Medulla oblongata (tissue), 1 donor: ENCODE results near the gene AMY2A.
"Not testable (repeated sequence)": the region's sequence is repeated elsewhere in the genome, so short reads cannot be mapped to it uniquely, and the experiment has no call there.

ENCODE experiments used
- DNase-seq: peaks from one replicate; pipeline ENCODE4 v3.0.0-alpha.2; 2015; ENCODE audit errors: extremely low spot score

Gene AMY2A

GRCh38 chr1:103616994-103617477, at the start of gene AMY2A:
Gene AMY2A, plus strand, starts transcription at chr1:103617427. Its CDS starts 14 bp downstream, at chr1:103617441.
- not testable (repeated sequence) for DNase-seq

DNA sequence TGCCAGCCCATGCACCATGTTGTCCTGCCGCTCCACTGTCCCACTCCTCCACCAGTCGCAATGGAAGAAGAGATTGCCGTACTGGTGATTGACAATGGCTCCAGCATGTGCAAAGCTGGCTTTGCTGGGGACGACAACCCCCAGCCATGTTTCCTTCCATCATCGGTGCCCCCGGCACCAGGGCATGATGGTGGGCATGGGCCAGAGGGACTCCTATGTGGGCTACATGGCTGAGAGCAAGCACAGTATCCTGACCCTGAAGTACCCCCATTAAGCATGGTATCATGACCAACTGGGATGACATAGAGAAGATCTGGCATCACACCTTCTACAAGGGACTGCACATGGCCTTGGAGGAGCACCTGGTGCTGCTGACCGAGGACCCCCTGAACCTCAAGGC, 47.7 kb upstream of the AMY2A start:
- no peak for DNase-seq

- not testable (repeated sequence) for DNase-seq
These were observed 45.9 kb upstream of the AMY2A start, which contains the start of gene AMY2B for GRCh38 chr1:103571289-103571688. Gene AMY2B, plus strand, starts transcription at chr1:103571589. Its CDS starts 14 bp downstream, at chr1:103571603.

DNA sequence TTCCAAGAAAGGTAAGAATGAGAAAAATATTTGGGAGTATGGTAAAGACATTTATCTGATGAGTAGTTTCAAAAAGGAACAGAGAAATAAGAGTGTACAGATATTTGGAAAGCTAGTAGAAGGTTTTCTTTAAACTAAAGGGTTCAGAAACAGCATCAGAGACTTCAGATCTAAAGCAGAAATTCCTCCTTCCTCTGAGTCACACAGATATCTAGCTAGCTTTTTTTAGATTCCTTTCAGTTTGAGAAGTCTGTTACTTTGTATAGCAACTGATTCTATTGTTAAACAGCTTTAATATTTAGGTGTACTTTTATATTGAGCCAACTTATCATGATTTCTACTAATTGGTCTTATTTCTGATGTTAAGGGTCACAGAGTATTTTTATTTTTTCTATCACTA, 41.2 kb upstream of the AMY2A start:
- DNase-seq: no peak

DNA sequence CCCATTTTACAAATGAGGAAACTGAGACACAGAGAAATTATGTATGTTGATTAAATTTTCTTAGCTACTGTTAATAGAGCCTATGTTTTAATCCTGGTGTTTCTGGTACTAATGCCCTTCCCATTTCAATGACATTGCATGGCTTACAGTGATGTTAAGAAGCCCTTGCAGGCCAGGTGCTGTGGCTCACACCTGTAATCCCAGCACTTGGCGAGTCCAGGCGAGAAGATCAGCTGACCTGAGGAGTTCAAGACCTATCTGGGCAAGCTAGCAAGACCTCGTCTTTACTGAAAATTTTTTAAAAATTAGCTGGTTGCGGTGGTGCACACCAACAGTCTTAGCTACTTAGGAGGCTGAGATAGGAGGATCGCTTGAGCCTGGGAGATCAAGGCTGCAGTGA, 40.4 kb upstream of the AMY2A start:
- DNase-seq: not testable (repeated sequence)

GRCh38 chr1:103582464-103582863, 34.8 kb upstream of the AMY2A start:
- DNase-seq: no peak

GRCh38 chr1:103583887-103584286, 33.3 kb upstream of the AMY2A start:
- no peak for DNase-seq

- DNase-seq: no peak
These were observed 32.7 kb upstream of the AMY2A start for GRCh38 chr1:103584537-103584936.

DNA sequence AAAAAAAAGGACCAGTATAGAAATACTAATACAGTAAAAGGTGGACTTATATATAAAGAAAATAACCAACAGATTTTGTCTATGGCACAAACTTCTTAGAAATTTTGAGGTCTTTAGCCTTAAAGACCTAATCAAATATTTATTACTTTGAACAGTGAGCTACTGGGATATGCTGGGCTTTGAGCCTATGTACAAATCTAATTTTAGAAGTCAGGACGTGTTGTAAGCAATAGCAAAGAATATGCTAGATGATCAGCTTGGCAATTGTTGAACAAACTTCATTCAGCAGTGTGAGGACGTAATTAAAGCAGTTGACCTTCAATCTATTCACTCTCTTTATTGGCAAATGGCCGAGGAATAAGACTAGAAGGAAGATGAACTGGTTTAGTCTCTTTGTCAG, 14.5 kb upstream of the AMY2A start:
- not testable (repeated sequence) for DNase-seq

DNA sequence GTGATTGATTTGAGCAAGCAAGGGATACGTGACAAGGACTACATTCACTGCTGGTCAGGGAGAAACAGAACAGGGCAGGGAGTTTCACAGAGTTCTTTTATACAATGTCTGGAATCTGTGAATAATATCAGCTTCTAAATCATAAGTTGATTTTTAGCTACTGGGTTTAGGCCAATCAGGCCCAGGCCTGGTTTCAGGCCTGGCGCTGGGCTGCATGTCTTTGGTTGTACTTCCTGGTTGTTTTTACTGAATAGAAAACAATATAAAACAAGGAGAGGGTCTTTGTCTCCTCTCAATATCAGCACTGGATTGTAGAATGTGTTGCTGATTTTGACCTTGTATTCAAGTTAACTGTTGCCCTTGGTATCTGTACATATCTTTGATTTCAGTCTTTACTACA, 865 bp upstream of the AMY2A start:
- no peak for DNase-seq

DNA sequence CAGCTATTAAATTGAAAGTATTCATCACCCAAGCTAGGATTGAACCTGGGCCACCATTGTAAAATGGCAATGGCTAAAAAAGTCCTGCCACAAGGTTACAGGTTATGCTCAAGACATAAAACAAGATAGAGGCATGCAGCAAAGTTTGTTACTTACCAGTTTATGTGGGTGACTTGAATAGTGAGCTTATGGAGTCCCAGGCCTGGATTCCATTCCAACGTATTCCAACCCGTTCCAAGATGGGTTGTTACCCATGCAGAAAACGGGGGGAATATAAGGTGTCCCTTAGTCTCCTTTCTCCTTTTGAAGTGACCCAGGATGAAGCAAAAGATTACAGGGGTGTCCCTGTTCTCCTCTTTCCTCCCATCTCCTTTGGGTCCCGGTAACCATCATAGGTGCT, 10.2 kb downstream of the AMY2A start:
- DNase-seq: not testable (repeated sequence)

- DNase-seq: not testable (repeated sequence)
These were observed 24.0 kb downstream of the AMY2A start for GRCh38 chr1:103641194-103641593.

DNA sequence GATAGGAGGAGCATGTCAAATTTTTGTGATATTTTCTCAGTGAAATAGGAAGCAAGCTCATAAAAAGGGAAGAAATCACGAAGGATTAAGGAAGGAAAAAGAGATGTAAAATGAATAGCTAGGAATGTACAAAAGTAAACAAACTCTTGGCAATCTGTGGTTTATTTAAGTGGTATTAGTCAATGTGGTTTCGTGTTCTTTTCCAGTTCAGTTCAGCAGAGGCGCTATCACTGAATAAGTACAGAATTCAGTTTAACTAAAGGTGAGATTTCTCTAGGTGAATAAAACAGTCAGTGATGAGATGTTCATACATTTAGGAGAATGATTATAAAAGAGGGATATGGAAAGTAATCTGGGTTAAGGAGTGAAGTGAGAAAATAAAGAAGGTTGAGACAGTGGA, 26.7 kb downstream of the AMY2A start:
- DNase-seq: not testable (repeated sequence)

DNA sequence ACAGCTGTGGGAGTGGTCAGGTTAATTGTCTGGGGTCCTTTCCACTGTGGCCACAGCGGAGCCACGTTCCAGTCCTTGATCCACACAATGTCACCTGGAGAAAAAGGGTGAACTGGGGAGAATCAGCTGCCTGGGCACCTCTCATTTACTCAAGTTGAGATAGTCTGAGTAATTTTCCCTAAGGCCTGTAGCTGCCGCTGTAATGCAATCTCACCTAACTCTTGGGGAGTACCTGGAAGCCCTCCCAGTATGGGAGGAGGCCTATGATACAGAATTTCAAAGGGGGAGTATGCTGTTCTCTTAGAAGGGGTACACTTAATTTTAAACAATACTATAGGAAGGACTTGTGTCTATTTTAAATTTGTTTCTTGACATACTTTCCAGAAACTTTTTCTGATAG, 33.1 kb downstream of the AMY2A start:
- DNase-seq: not testable (repeated sequence)

GRCh38 chr1:103650889-103651288, 33.7 kb downstream of the AMY2A start:
- not testable (repeated sequence) for DNase-seq

DNA sequence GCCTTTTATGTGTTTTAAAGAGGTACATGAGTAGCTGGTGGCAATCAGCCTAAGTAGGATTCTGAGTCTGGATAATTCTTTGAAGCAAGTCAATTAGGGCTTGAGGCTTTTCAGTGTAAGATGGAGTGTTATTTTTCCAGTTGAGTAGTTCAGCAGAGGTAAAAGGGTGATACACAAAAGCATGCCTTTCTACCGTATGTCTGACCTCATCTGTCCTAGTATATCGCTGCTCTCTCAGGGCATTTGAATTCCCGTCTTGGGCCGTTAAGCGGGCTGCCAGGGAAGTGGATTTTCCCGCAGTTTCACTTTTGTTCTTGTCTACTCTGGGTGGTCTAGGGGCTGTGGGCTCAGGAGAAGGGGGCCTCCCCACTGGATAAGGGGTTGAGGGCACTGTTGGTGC, 36.9 kb downstream of the AMY2A start:
- DNase-seq: not testable (repeated sequence)

GRCh38 chr1:103655460-103655859, 38.2 kb downstream of the AMY2A start, which contains the start of gene AMY1A:
Gene AMY1A, plus strand, starts transcription at chr1:103655760. Its CDS starts 571 bp downstream, at chr1:103656331.
- DNase-seq: not testable (repeated sequence)
